ENCODE measurements around the gene HRK. TPM values are rescaled to one million over a fixed set of nuclear protein-coding genes. Genes with fewer than 3 reads are reported as not detected.

HRK gene
- total RNA-seq (0.13 TPM), polyA plus RNA-seq (ENCODE audit: insufficient read depth in 1 of 8, insufficient read length in 8 of 8, low replicate concordance in 1 of 8) (under 1 TPM; 0.19 to 0.64 (median 0.30) TPM)
- long read RNA-seq, donor 1: 0 reads
- long read RNA-seq, donor 2: 0 reads
- long read RNA-seq, donor 3: 0 reads
- long read RNA-seq, donor 4: 0 reads
- long read RNA-seq, donor 5: 0 reads
- long read RNA-seq, donor 6: 0 reads
- long read RNA-seq, donor 7: 0 reads
- long read RNA-seq, donor 8: 0 reads
- long read RNA-seq, donor 9: 0 reads
- long read RNA-seq, donor 10: 0 reads
- long read RNA-seq, donor 11: 0 reads

DNA sequence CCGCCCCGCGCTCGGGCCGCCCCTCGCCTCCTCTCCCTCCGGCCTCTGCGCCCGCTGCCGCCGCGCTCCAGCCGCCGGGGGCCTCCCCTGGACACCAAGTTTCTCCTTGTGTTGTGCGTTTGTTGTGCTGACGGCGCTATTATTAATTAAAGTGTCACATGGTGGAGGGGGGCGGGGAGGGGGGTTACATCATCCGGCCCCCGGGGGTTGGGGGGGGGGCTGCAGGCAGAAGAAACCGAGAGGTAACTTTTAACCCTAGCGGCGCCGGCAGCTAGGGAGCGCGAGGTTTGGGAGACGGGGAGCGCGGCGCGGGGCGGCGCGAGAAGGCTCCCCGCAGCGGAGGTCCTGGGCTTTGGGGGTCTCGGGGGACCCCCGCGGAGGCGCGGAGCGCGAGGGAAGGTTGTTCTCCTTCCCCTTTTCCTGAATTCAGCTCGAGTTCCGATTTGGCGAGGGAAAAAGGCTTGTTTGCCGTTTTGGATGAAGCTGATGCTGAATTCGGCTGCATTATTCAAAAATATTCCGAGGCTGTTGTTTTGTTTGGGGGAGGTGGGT lies at the start of gene HRK:
Gene HRK (minus strand): TSS at position 117 of the 552 bp plus-strand sequence. CDS start 134 bp downstream, outside the sequence.
- no peak within 1 kb of the TSS for H3K27ac ChIP-seq (ENCODE audit: low read length)
- H3K4me1 ChIP-seq (ENCODE audit: control insufficient read depth, insufficient read depth, low read length): peaks cover 46% of the 10 kb centered on the region
- peak; percentile 31 for DNase-seq
- H3K4me3 ChIP-seq (ENCODE audit: low read length): peak within 1 kb of the TSS; percentile 27
- H3K36me3 ChIP-seq (ENCODE audit: control insufficient read depth, insufficient read depth, low read length): no peaks in the 10 kb centered on the region
- WGBS (ENCODE audit: insufficient coverage): 0% methylated on average over 24 of the region's 49 CpGs
- peaks cover 76% of the 10 kb centered on the region for H3K27me3 ChIP-seq (ENCODE audit: control insufficient read depth, insufficient read depth, low read length)
- H3K9me3 ChIP-seq (replicated peaks; ENCODE audit: control insufficient read depth, low read depth, low read length): no peaks in the 10 kb centered on the region

DNA sequence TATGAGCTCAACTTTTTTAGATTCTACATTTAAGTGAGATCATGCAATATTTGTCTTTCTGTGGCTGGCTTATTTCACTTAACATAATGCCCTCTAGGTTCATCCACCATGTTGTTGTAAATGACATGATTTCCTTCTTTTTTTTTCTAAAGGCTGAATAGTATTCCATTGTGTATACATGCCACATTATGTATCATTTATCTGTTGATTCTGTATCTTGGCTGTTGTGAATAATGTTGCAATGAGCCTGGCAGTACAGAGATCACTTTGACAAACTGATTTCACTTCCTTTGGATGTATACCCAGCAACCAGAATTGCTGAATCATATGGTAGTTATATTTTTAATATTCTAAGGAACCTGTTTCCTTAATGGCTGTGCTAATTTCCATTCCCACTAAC lies 48.6 kb upstream of the HRK start:
- Histone ChIP-seq H3K27ac (ENCODE audit: low read length) (no peak overlapping the region), H3K27me3 (ENCODE audit: control insufficient read depth, insufficient read depth, low read length) (no peaks in the 10 kb centered on the region), H3K4me3 (ENCODE audit: low read length) (no peak overlapping the region), H3K36me3 (ENCODE audit: control insufficient read depth, insufficient read depth, low read length) (peaks cover 20% of the 10 kb centered on the region), H3K9me3 (replicated peaks; ENCODE audit: control insufficient read depth, low read depth, low read length) (peaks cover 4% of the 10 kb centered on the region), H3K4me1 (ENCODE audit: control insufficient read depth, insufficient read depth, low read length) (peaks cover 10% of the 10 kb centered on the region)
- no peak for DNase-seq

DNA sequence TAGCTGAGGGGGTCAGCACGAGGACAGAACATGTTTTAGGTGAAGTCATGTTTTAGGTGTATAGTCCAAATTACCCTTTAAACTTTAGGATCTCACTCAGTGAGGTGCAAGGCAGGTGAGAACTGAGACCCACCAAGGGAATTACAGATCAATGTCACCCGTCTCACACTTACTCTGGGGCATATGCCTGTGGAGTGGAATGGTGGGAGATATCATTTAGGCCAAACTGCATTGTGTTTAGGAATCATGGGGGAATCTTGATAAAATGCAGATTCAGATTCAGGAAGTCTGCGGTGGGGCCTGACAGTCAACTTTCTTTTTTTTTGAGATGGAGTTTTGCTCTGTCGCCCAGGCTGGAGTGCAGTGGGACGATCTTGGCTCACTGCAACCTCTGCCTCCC lies 47.3 kb upstream of the HRK start:
- H3K9me3 ChIP-seq (replicated peaks; ENCODE audit: control insufficient read depth, low read depth, low read length): peaks cover 4% of the 10 kb centered on the region
- H3K36me3 ChIP-seq (ENCODE audit: control insufficient read depth, insufficient read depth, low read length): peaks cover 20% of the 10 kb centered on the region
- H3K4me3 ChIP-seq (ENCODE audit: low read length): no peak overlapping the region
- H3K27ac ChIP-seq (ENCODE audit: low read length): no peak overlapping the region
- H3K4me1 ChIP-seq (ENCODE audit: control insufficient read depth, insufficient read depth, low read length): peaks cover 7% of the 10 kb centered on the region
- H3K27me3 ChIP-seq (ENCODE audit: control insufficient read depth, insufficient read depth, low read length): no peaks in the 10 kb centered on the region
- no peak for DNase-seq
- 92% methylated on average over 1 of the region's 5 CpGs for WGBS (ENCODE audit: insufficient coverage)

DNA sequence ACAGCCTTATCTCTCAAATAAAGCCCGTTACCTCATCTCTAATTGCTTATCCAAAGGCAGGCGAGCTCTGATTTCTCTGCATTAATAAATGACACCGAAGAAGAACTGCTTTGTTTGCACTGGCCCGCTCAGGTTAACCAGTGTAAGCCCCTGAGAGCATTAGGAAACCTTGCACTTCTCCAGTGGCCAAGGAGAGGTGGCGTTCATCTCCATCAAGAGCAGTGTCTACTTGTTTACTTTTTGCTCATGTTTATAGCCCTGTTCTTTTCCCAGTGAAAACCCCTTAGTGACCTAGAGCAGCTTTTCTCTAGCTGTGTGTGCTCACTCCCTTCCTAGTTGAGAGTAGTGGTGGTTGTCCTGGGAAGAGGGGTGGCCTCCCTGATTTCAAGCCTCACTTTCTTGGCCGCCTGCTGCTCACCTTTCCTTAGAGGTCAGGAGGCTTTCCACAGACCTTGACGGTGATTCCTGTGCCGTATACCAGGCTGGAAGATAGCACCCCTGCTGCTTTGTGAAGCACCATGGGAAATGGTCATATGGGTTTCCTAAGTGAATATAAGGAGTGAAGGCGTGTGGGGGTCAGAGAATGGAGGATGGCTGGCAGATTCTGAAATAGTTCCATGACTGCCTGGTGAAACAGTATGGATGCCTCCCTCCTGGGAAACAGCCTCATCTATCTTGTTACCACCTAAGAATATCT lies 46.2 kb upstream of the HRK start:
- Histone ChIP-seq H3K36me3 (ENCODE audit: control insufficient read depth, insufficient read depth, low read length) (peaks cover 20% of the 10 kb centered on the region), H3K27ac (ENCODE audit: low read length) (no peak overlapping the region), H3K9me3 (replicated peaks; ENCODE audit: control insufficient read depth, low read depth, low read length) (peaks cover 4% of the 10 kb centered on the region), H3K4me3 (ENCODE audit: low read length) (no peak overlapping the region), H3K4me1 (ENCODE audit: control insufficient read depth, insufficient read depth, low read length) (peaks cover 2% of the 10 kb centered on the region), H3K27me3 (ENCODE audit: control insufficient read depth, insufficient read depth, low read length) (no peaks in the 10 kb centered on the region)
- DNase-seq: no peak
- 67% methylated on average over 7 of the region's 9 CpGs for WGBS (ENCODE audit: insufficient coverage)

DNA sequence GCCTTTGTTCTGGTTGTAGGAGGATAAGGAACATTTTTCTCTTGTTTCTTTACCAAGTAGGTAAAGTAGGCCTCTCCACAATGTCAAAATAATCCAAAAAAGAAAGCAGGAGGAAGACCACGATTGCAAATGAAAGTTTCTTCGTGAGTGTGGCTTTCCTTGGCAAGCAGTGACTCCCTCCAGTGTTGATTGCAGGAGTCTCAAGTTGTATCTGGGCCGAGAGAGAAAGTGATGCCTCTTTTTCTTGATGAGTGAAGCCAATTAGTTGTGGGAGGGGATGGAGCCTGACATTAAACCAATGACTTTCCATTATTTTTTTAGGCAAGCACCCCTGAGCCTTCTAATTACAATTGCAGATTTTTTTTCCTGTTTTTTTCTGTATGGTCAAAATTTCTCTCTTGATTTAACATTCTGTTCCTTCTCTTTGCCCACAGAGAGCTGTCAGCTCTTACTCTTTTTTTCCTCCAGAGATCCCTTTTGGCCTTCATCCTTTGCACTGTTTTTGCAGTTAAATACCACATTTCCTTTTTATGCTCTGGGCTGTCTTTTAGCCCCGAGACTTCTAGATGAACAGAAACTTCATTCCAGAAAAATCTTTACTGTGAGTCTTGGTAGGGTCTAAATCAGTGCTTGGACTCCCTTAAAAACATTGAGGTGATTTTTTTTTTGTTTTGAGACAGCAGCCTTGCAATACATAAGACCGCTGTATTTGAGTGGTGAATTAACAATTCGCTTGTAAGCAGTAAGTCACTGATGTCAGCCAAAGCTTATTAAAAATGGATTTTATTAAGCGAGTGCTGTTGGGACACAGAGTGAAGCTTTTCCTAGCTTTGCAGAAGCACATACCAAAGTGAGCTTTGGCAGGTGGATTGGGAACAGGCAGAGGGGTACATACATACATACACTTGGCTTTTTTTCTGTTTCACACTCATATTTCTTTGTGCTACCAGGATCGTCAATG lies 45.3 kb upstream of the HRK start:
- peak; percentile 86 for DNase-seq
- H3K4me1 ChIP-seq (ENCODE audit: control insufficient read depth, insufficient read depth, low read length): peaks cover 2% of the 10 kb centered on the region
- no peak overlapping the region for H3K27ac ChIP-seq (ENCODE audit: low read length)
- no peak overlapping the region for H3K4me3 ChIP-seq (ENCODE audit: low read length)
- no peaks in the 10 kb centered on the region for H3K27me3 ChIP-seq (ENCODE audit: control insufficient read depth, insufficient read depth, low read length)
- H3K36me3 ChIP-seq (ENCODE audit: control insufficient read depth, insufficient read depth, low read length): peaks cover 20% of the 10 kb centered on the region
- peaks cover 4% of the 10 kb centered on the region for H3K9me3 ChIP-seq (replicated peaks; ENCODE audit: control insufficient read depth, low read depth, low read length)
- WGBS (ENCODE audit: insufficient coverage): 20% methylated on average over 6 of the region's 8 CpGs

DNA sequence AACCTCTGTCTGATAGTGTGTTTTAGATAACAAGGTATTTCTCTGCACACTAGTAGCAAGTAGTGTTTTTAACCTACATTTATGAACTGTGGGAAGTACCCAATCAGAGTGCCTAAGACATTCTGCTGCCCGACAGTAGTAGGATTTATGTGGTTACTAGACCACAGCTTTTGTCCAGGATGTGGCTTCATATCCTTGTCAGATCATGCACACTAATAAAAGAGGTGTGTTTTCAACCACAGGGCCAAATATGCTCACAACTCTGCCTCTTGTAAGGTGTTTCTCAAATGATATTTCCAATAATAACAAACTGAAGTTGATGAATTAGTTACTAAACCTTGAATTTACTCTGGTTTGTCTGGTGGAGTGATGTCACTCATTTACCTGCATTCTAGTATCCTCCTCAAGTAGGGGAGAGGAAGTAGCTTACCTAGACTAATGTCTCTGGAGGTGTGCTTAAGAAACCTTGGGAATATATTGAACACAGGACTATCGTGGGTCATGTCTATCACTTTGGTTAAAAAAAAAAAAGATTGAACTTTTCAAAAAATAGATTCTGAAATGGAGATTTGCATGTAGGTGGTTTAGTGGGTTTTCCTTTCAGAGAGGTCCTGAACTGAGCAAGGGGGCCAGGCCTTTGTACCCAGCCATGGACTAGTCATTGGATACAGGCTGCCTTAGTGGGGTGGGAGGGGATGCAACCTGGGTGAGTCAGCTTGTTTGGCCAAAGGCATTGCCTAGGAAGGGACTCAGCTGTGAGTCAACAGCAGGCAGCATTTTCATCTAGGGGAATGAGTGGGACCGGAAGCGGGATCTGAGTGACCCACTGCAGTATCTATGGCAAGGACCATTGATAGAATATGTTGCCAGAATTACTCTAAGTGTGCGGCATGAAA lies 43.6 kb upstream of the HRK start:
- H3K4me1 ChIP-seq (ENCODE audit: control insufficient read depth, insufficient read depth, low read length): peaks cover 2% of the 10 kb centered on the region
- no peak for DNase-seq
- H3K36me3 ChIP-seq (ENCODE audit: control insufficient read depth, insufficient read depth, low read length): peaks cover 14% of the 10 kb centered on the region
- H3K27ac ChIP-seq (ENCODE audit: low read length): no peak overlapping the region
- 64% methylated on average over 3 of the region's 5 CpGs for WGBS (ENCODE audit: insufficient coverage)
- no peak overlapping the region for H3K4me3 ChIP-seq (ENCODE audit: low read length)
- no peaks in the 10 kb centered on the region for H3K27me3 ChIP-seq (ENCODE audit: control insufficient read depth, insufficient read depth, low read length)
- H3K9me3 ChIP-seq (replicated peaks; ENCODE audit: control insufficient read depth, low read depth, low read length): no peaks in the 10 kb centered on the region

DNA sequence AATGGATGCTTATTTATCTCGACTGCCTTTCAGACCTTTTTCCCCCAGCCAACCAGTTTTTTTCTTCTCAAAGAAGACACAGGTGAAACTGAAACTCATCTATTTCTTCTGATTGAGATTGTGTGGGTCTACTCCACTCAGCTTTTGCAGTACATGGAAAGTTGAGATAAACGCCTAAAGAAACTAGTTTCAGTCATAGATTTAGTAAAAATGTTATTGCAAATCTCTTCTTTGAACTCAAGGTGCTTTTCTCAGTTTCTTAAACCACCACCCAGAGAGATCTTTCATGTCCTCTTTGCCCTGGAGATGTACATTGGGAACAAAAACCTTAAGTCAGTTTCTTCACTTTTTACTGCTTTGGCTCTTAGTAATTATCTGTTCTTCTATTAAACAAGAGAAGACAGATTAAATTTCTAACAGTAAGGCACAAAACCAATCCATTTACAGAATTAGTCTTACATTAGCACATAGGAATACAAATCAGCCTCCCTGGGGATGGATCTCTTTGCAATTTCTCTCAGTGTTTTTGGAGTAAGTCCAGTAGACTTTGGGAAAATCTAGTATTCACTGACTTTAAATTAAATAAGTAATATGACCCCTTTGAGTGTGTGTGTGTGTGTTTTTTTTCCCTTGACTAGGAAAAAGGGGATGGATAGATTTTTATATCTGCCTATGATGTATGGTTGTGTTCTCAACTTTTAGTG lies 41.1 kb upstream of the HRK start:
- Histone ChIP-seq H3K9me3 (replicated peaks; ENCODE audit: control insufficient read depth, low read depth, low read length) (no peaks in the 10 kb centered on the region), H3K36me3 (ENCODE audit: control insufficient read depth, insufficient read depth, low read length) (peaks cover 6% of the 10 kb centered on the region), H3K4me3 (ENCODE audit: low read length) (no peak overlapping the region), H3K4me1 (ENCODE audit: control insufficient read depth, insufficient read depth, low read length) (peaks cover under 1% of the 10 kb centered on the region), H3K27me3 (ENCODE audit: control insufficient read depth, insufficient read depth, low read length) (no peaks in the 10 kb centered on the region), H3K27ac (ENCODE audit: low read length) (no peak overlapping the region)
- DNase-seq: peak; percentile 80
- WGBS (ENCODE audit: insufficient coverage): no CpG with 5 or more reads among the region's 2 CpGs

DNA sequence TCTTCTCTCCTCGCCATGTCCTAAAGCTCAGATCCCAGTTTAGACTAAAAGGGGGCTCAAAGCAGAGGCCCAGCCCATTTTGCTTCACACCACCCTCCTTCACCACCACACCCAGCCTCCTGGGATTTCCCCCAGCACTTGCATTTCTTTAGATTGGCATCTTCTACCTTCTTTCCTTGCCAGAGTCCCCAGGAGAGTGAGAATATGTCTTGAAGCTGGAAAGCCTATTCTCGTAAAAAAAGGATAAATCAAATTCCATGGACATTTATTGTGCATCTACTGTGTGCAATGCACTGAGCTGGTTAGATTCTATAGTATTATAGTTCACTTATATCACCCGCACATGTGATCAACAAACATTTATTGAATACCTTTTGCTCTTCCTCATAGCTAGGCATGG lies 39.7 kb upstream of the HRK start:
- H3K9me3 ChIP-seq (replicated peaks; ENCODE audit: control insufficient read depth, low read depth, low read length): no peaks in the 10 kb centered on the region
- no peak overlapping the region for H3K4me3 ChIP-seq (ENCODE audit: low read length)
- no peaks in the 10 kb centered on the region for H3K4me1 ChIP-seq (ENCODE audit: control insufficient read depth, insufficient read depth, low read length)
- H3K36me3 ChIP-seq (ENCODE audit: control insufficient read depth, insufficient read depth, low read length): peaks cover 6% of the 10 kb centered on the region
- no peak for DNase-seq
- no peaks in the 10 kb centered on the region for H3K27me3 ChIP-seq (ENCODE audit: control insufficient read depth, insufficient read depth, low read length)
- no peak overlapping the region for H3K27ac ChIP-seq (ENCODE audit: low read length)
- WGBS (ENCODE audit: insufficient coverage): 80% methylated on average over 1 of the region's 3 CpGs
